ENCODE measurements around the gene DDX3X. TPM values are rescaled to one million over a fixed set of nuclear protein-coding genes. Genes with fewer than 3 reads are reported as not detected.
A peak's percentile ranks its signal among the peaks of the same experiment; 100 is the strongest.

DDX3X gene
- total and polyA plus RNA-seq, 2 donors from 2014 or later, result 43.6 to 275 TPM

- no peak overlapping the region for H3K9ac ChIP-seq (ENCODE audit: low read length in 3 of 3)
- TF ChIP-seq CTCF (IDR thresholded peaks at IDR 0.05; ENCODE audit: borderline replicate concordance, extremely low read depth, insufficient read depth), result no peak
- H3K4me1 ChIP-seq (ENCODE audit: control insufficient read depth in 2 of 3, insufficient read depth in 2 of 3, low read depth in 1 of 3, low read length in 3 of 3), result peaks cover 0 to 4% (median 0%) of the 10 kb centered on the region in 3 donors
- FAIRE-seq, result no peak
- no peak overlapping the region for H3K27ac ChIP-seq (ENCODE audit: low read depth in 2 of 2, low read length in 2 of 2)
- peaks cover 2% of the 10 kb centered on the region for H3K27me3 ChIP-seq (ENCODE audit: control insufficient read depth, insufficient read depth, low read length)
- no peak overlapping the region for H3K4me3 ChIP-seq (ENCODE audit: low read length in 3 of 3)
- no peaks in the 10 kb centered on the region for H3K9me3 ChIP-seq (ENCODE audit: control insufficient read depth in 2 of 3, insufficient read depth in 1 of 3, low read length in 3 of 3)
- no peaks in the 10 kb centered on the region for H3K36me3 ChIP-seq (ENCODE audit: control insufficient read depth in 2 of 3, insufficient read depth in 3 of 3, low read length in 3 of 3)
- intact Hi-C loops (cut with DNase I), result no loop called here
- peak in 2 of 5 donors; percentile 10 to 12 for DNase-seq
These were observed 78.5 kb downstream of the DDX3X start for GRCh38 chrX:41412261-41413081.

Other genes starting within 250 kb of the DDX3X start
- gene USP9X, start 248.7 kb upstream of the DDX3X start, total RNA-seq, result 86.8 TPM
- 12.0 TPM for gene USP9X, start 248.7 kb upstream of the DDX3X start, polyA plus RNA-seq (ENCODE audit: insufficient read depth, low read depth, low replicate concordance)
- gene NYX, start 113.2 kb downstream of the DDX3X start, total RNA-seq, result 0.76 TPM
- gene NYX, start 113.2 kb downstream of the DDX3X start, polyA plus RNA-seq (ENCODE audit: insufficient read depth, low read depth, low replicate concordance), result 0.54 TPM